Measurements from ENCODE around the gene MEST.
"Not testable (repeated sequence)": the region's sequence is repeated elsewhere in the genome, so short reads cannot be mapped to it uniquely, and the experiment has no call there.

The MEST gene

GRCh38 chr7:130523519-130524125 lies 31.7 kb downstream of the MEST start:
- DNase-seq (ENCODE audit: low read depth): not testable (repeated sequence)

- no peak for DNase-seq (ENCODE audit: low read depth)
Measured at GRCh38 chr7:130524628-130525027, 32.7 kb downstream of the MEST start.

- not testable (repeated sequence) for DNase-seq (ENCODE audit: low read depth)
Measured at GRCh38 chr7:130527752-130528355, 36.0 kb downstream of the MEST start.

GRCh38 chr7:130529417-130529816 lies 37.5 kb downstream of the MEST start:
- no peak for DNase-seq (ENCODE audit: low read depth)

- not testable (repeated sequence) for DNase-seq (ENCODE audit: low read depth)
Measured at GRCh38 chr7:130537894-130538293, 46.0 kb downstream of the MEST start.

- DNase-seq (ENCODE audit: low read depth): not testable (repeated sequence)
Measured at GRCh38 chr7:130541287-130541686, 49.4 kb downstream of the MEST start.

GRCh38 chr7:130542297-130542696 lies 50.4 kb downstream of the MEST start:
- not testable (repeated sequence) for DNase-seq (ENCODE audit: low read depth)

- DNase-seq (ENCODE audit: low read depth): no peak
Measured at GRCh38 chr7:130543487-130544010, 51.7 kb downstream of the MEST start.

GRCh38 chr7:130544356-130544755 lies 52.5 kb downstream of the MEST start:
- no peak for DNase-seq (ENCODE audit: low read depth)

- no peak for DNase-seq (ENCODE audit: low read depth)
Measured at GRCh38 chr7:130553398-130554029, 61.6 kb downstream of the MEST start.

GRCh38 chr7:130554481-130554880 lies 62.6 kb downstream of the MEST start:
- DNase-seq (ENCODE audit: low read depth): no peak
